Neural progenitor cell (in vitro differentiated cells): ENCODE data around the gene ADGRV1.

Experiments
- CTCF ChIP-seq: fragments of 200-600 bp; sonication (generic); IDR thresholded peaks from 2 replicates; pipeline ENCODE4 v1.5.1; 2017; ENCODE audit warnings: antibody characterized with exemption, mild to moderate bottlenecking
- EZH2 ChIP-seq: fragments of 200-600 bp; sonication (generic); IDR thresholded peaks from 2 replicates; pipeline ENCODE4 v1.6.1; 2017; ENCODE audit warnings: antibody characterized with exemption, mild to moderate bottlenecking, moderate library complexity

GRCh38 chr5:90786756-90787155 lies 228.2 kb downstream of the ADGRV1 start:
- no peak for TF ChIP-seq EZH2
- TF ChIP-seq CTCF = no peak
